Neural crest cell (in vitro differentiated cells): ENCODE data around the gene ZCCHC24. TPM values are rescaled to one million over a fixed set of nuclear protein-coding genes. Genes with fewer than 3 reads are reported as not detected.

Source experiments
- DNase-seq: peaks from one replicate; pipeline ENCODE4 v3.0.0; 2021; ENCODE audit warnings: low read depth, mixed read lengths, low spot score
- H3K27ac Mint-ChIP-seq: one replicate; pipeline ENCODE4 v1.8.0; 2021; ENCODE audit warnings: mild to moderate bottlenecking, mixed read lengths; ENCODE audit not compliant: unreplicated experiment
- H3K27me3 Mint-ChIP-seq: 2 replicates; pipeline ENCODE4 v1.8.0; 2021; ENCODE audit warnings: low read depth, mild to moderate bottlenecking, mixed read lengths
- H3K36me3 Mint-ChIP-seq: 2 replicates; pipeline ENCODE4 v1.8.0; 2021; ENCODE audit warnings: low read depth, mild to moderate bottlenecking, mixed read lengths
- H3K4me1 Mint-ChIP-seq: 2 replicates; pipeline ENCODE4 v1.8.0; 2021; ENCODE audit warnings: mixed read lengths
- H3K4me3 Mint-ChIP-seq: one replicate; pipeline ENCODE4 v1.8.0; 2021; ENCODE audit warnings: mild to moderate bottlenecking, mixed read lengths
- H3K9me3 Mint-ChIP-seq: 2 replicates; pipeline ENCODE4 v1.8.0; 2021; ENCODE audit warnings: mixed read lengths
- CTCF ChIP-seq: fragments of 200-600 bp; sonication (generic); conservative IDR thresholded peaks from 2 replicates; pipeline ENCODE4 v1.5.0; 2021; ENCODE audit warnings: antibody characterized with exemption, mild to moderate bottlenecking
- total RNA-seq: library from RNA; stranded (reverse); gene quantifications from 2 replicates; pipeline ENCODE4 v1.2.1, GENCODE V29; 2021

ZCCHC24 gene
- total RNA-seq, 1 donor from 2014 or later = 26.5 TPM

DNA sequence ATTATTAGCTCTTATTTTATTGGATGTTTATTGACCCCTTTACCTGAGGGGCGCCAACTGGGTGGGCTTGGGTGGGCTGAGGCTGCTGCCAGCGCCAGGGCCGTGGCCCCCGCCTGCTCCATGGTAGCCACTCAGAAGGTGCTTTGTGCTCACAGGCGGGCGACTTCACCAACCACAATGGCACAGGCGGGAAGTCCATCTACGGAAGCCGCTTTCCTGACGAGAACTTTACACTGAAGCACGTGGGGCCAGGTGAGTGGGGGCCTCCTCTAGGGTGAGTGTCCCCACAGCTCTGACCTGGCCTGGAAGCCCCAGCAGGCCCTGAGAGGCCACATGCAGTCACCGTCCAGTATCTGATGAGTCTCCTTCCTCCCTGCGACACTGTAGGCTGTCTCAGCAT, 94.1 kb downstream of the ZCCHC24 start:
- DNase-seq = no peak
- TF ChIP-seq CTCF = no peak
- Mint-ChIP-seq H3K4me3 (no peak overlapping the region), H3K27me3 (no peaks in the 10 kb centered on the region), H3K9me3 (no peaks in the 10 kb centered on the region), H3K4me1 (peaks cover 12% of the 10 kb centered on the region), H3K27ac (no peak overlapping the region), H3K36me3 (peaks cover 38% of the 10 kb centered on the region)

DNA sequence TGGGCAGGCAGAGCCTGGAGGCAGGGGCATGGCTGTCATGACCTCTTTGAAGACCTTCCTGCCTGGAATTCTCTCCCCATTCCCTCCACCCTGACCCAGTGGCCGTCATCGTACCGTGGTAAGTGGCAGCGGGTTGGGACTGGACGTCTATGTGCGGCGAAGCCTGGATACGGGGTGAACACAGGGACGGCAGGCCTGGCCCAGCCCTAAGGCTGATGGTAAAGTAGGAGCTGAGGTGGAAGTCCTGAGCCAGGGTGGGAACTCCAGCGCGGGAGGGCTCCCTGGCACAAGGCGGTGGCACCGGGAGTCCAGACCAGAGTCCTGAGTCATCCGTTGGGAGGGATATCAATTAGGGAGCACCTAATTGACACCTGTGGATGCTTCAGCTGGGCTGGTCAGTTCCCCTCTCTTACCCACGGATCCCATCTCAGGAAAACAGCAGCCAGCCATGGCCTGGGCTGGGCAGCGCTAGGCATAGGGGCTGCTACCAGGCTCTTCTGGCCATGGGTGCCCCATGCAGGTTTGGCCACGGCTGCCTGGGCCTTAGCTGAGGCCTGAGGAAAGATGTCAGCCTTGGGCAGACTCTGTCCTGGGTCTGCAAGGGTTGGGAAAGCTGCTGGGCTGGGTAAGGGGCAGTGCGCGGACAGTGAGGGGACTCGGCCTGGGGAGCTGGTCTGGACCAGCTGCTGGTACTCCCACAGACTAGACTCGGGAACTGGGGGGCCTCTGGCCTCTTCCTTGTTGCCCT, 94.8 kb downstream of the ZCCHC24 start:
- peak overlapping the region; percentile 72 for H3K4me3 Mint-ChIP-seq
- H3K36me3 Mint-ChIP-seq = peaks cover 32% of the 10 kb centered on the region
- no peak overlapping the region for H3K27ac Mint-ChIP-seq
- DNase-seq = no peak
- peaks cover 12% of the 10 kb centered on the region for H3K4me1 Mint-ChIP-seq
- no peaks in the 10 kb centered on the region for H3K9me3 Mint-ChIP-seq
- TF ChIP-seq CTCF = no peak
- no peaks in the 10 kb centered on the region for H3K27me3 Mint-ChIP-seq

- no peak for DNase-seq
- Mint-ChIP-seq H3K4me1 (peaks cover 12% of the 10 kb centered on the region), H3K27me3 (no peaks in the 10 kb centered on the region), H3K36me3 (peaks cover 29% of the 10 kb centered on the region), H3K27ac (no peak overlapping the region), H3K9me3 (no peaks in the 10 kb centered on the region), H3K4me3 (peak overlapping the region; percentile 72)
- TF ChIP-seq CTCF = no peak
Observed at GRCh38 chr10:79349766-79350406, 95.5 kb downstream of the ZCCHC24 start.

DNA sequence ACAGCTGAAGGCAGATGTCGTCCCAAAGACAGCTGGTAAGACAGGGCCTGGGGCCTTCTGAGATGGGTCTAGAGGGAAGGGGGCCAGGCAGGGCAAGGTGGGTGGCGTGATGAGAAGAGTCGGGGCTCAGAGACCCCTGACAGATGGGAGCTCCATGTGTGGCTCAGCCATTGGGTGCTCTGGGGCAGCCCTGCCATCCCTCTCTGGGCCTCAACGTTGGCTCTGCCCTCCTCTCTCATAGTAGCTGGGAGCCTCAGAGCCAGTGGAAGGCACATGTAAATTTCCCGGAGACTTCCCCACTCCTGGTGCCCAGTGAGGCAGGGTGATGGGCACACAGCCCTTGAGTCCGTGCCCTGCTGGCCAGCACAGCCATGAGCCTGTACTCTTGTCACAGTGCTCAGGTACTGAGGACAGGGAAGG, 96.3 kb downstream of the ZCCHC24 start:
- peak overlapping the region; percentile 83 for H3K4me3 Mint-ChIP-seq
- H3K36me3 Mint-ChIP-seq = peaks cover 22% of the 10 kb centered on the region
- TF ChIP-seq CTCF = no peak
- H3K9me3 Mint-ChIP-seq = no peaks in the 10 kb centered on the region
- DNase-seq = no peak
- peaks cover 12% of the 10 kb centered on the region for H3K4me1 Mint-ChIP-seq
- no peaks in the 10 kb centered on the region for H3K27me3 Mint-ChIP-seq
- H3K27ac Mint-ChIP-seq = no peak overlapping the region

DNA sequence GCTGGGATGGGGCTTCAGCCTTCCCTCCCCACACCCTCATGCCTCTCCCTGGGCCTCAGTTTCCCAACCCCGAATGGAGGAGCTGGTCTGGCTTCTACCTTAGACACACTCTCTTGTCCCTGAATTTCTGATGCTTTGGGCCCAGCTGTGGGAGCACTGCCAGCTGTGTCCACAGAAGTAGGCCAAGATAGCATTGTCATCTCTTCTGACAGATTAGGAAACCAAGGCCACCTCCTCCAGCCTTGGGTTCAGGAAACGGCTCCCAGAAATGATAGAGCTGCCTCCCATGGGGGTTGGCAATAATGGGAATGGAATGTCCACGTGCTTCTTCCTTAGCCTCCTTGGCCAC, 96.8 kb downstream of the ZCCHC24 start:
- Mint-ChIP-seq H3K36me3 (peaks cover 17% of the 10 kb centered on the region), H3K27me3 (no peaks in the 10 kb centered on the region), H3K27ac (peak overlapping the region; percentile 50), H3K4me3 (peak overlapping the region; percentile 83), H3K4me1 (peaks cover 12% of the 10 kb centered on the region), H3K9me3 (no peaks in the 10 kb centered on the region)
- no peak for TF ChIP-seq CTCF
- DNase-seq = no peak
